Colonic mucosa (tissue), 4 donors: Measurements from ENCODE around the gene SLC35F4. TPM values are rescaled to one million over a fixed set of nuclear protein-coding genes. Genes with fewer than 3 reads are reported as not detected.
"Not testable (repeated sequence)": the region's sequence is repeated elsewhere in the genome, so short reads cannot be mapped to it uniquely, and the experiment has no call there.

Source experiments
- DNase-seq: peaks from one replicate; pipeline ENCODE4 v3.0.0-alpha.2; 2020
- H3K27ac ChIP-seq: fragments of 200-600 bp; one replicate; pipeline ENCODE4 v1.8.0; 2021
- H3K27me3 ChIP-seq: fragments of 200-600 bp; one replicate; pipeline ENCODE4 v1.8.0; 2021
- H3K36me3 ChIP-seq: fragments of 200-600 bp; one replicate; pipeline ENCODE4 v1.8.0; 2021
- H3K4me1 ChIP-seq: fragments of 200-600 bp; one replicate; pipeline ENCODE4 v1.8.0; 2021; ENCODE audit warnings: mild to moderate bottlenecking
- H3K4me3 ChIP-seq: fragments of 200-600 bp; one replicate; pipeline ENCODE4 v1.8.0; 2021
- H3K9ac ChIP-seq, 2 donors: one replicate each; pipeline ENCODE4 v1.7.0; 2013; ENCODE audit warnings: control low read depth in 2 of 2, low read depth in 2 of 2, low read length in 2 of 2
- H3K9me3 ChIP-seq: fragments of 200-600 bp; one replicate; pipeline ENCODE4 v1.8.0; 2021
- CTCF ChIP-seq: fragments of 200-600 bp; IDR thresholded peaks from one replicate; pipeline ENCODE4 v1.8.0; 2022; ENCODE audit warnings: antibody characterized with exemption, mild to moderate bottlenecking
- intact Hi-C: fragments of 100-400 bp; cut with DNase I; formaldehyde crosslinking; loops from one replicate; pipeline ENCODE4 v1.14.1; 2022
- total RNA-seq, 2 donors: library from RNA; stranded (reverse); fragmentation: NEBNext Ultra II Directional in 1 of 2; extraction: Animal tissue kit (Norgen Biotek cat#: 25700) in 1 of 2; gene quantifications; one replicate each; pipeline ENCODE4 v1.2.1, GENCODE V29; 2021
- donor health status: healthy.
- donor health status: DM: no; HTN: no; CAD: no.
- donor health status: DM: no; HTN: no; CAD: no.

The SLC35F4 gene
- total RNA-seq, 2 donors from 2014 or later: not detected

GRCh38 chr14:57864659-57865058, 1.2 kb downstream of the SLC35F4 start:
- no peak overlapping the region for H3K4me3 ChIP-seq
- H3K9me3 ChIP-seq: no peaks in the 10 kb centered on the region
- H3K27ac ChIP-seq: no peak overlapping the region
- H3K4me1 ChIP-seq: no peaks in the 10 kb centered on the region
- TF ChIP-seq CTCF: no peak
- H3K36me3 ChIP-seq: no peaks in the 10 kb centered on the region
- H3K27me3 ChIP-seq: peaks cover 14% of the 10 kb centered on the region
- H3K9ac ChIP-seq: no peak overlapping the region
- DNase-seq: no peak
- intact Hi-C loops: no loop called here

GRCh38 chr14:57863471-57863870, 2.4 kb downstream of the SLC35F4 start:
- H3K27me3 ChIP-seq: peaks cover 14% of the 10 kb centered on the region
- no peaks in the 10 kb centered on the region for H3K9me3 ChIP-seq
- H3K4me1 ChIP-seq: no peaks in the 10 kb centered on the region
- H3K9ac ChIP-seq: no peak overlapping the region
- no peak overlapping the region for H3K27ac ChIP-seq
- H3K36me3 ChIP-seq: no peaks in the 10 kb centered on the region
- TF ChIP-seq CTCF: no peak
- intact Hi-C loops: no loop called here
- no peak overlapping the region for H3K4me3 ChIP-seq
- no peak for DNase-seq

- H3K27ac ChIP-seq, H3K4me3 ChIP-seq, intact Hi-C loops: not testable (repeated sequence)
Observed at GRCh38 chr14:57855666-57856065, 10.2 kb downstream of the SLC35F4 start.

GRCh38 chr14:57854571-57854970, 11.3 kb downstream of the SLC35F4 start:
- no peak for TF ChIP-seq CTCF
- intact Hi-C loops: no loop called here
- DNase-seq: no peak

More at GRCh38 chr14:57855666-57856065, 10.2 kb downstream of the SLC35F4 start:
- H3K27me3 ChIP-seq, H3K9ac ChIP-seq, H3K4me1 ChIP-seq, H3K9me3 ChIP-seq, DNase-seq, H3K36me3 ChIP-seq: not testable (repeated sequence)

GRCh38 chr14:57851354-57851753, 14.5 kb downstream of the SLC35F4 start:
- H3K4me1 ChIP-seq: no peaks in the 10 kb centered on the region
- no peaks in the 10 kb centered on the region for H3K36me3 ChIP-seq
- TF ChIP-seq CTCF: no peak
- H3K27ac ChIP-seq: no peak overlapping the region
- H3K27me3 ChIP-seq: no peaks in the 10 kb centered on the region
- H3K9me3 ChIP-seq: no peaks in the 10 kb centered on the region
- intact Hi-C loops: no loop called here
- H3K9ac ChIP-seq: no peak overlapping the region
- no peak for DNase-seq
- no peak overlapping the region for H3K4me3 ChIP-seq

More at GRCh38 chr14:57854571-57854970, 11.3 kb downstream of the SLC35F4 start:
- Histone ChIP-seq H3K9ac (no peak overlapping the region), H3K27me3 (no peaks in the 10 kb centered on the region), H3K27ac (no peak overlapping the region), H3K4me1 (no peaks in the 10 kb centered on the region), H3K36me3 (no peaks in the 10 kb centered on the region), H3K4me3 (no peak overlapping the region), H3K9me3 (no peaks in the 10 kb centered on the region)

GRCh38 chr14:57848786-57849185, 17.1 kb downstream of the SLC35F4 start:
- DNase-seq: no peak
- Histone ChIP-seq H3K27me3 (no peaks in the 10 kb centered on the region), H3K9me3 (no peaks in the 10 kb centered on the region), H3K4me3 (no peak overlapping the region), H3K4me1 (no peaks in the 10 kb centered on the region), H3K27ac (no peak overlapping the region), H3K36me3 (no peaks in the 10 kb centered on the region), H3K9ac (no peak overlapping the region)
- no peak for TF ChIP-seq CTCF
- intact Hi-C loops: no loop called here
